Activated naive CD8-positive, alpha-beta T cell treated with anti-CD3 and anti-CD28 coated beads, Interleukin-2, amount 10 ng/mL, durations not matched to agents 7 days and 5 days (primary cell): ENCODE measurements around the gene RNF4. TPM values are rescaled to one million over a fixed set of nuclear protein-coding genes. Genes with fewer than 3 reads are reported as not detected.
"Not testable (repeated sequence)": the region's sequence is repeated elsewhere in the genome, so short reads cannot be mapped to it uniquely, and the experiment has no call there.

ENCODE experiments used
- ATAC-seq: fragments of 150-1000 bp; cut with Tn5 transposase; one replicate; pipeline ENCODE4 v1.10.0; 2021; ENCODE audit warnings: low read depth, moderate library complexity
- POLR2A ChIA-PET: fragments of 350-600 bp; sonication (Branson Sonifier 250); formaldehyde crosslinking; loops from one replicate; lab custom pipeline; 2021; ENCODE audit warnings: antibody characterized with exemption; lab: Charles Lee
- DNase-seq: peaks from one replicate; pipeline ENCODE4 v3.0.0; 2021
- H3K27ac Mint-ChIP-seq: one replicate; pipeline ENCODE4 v1.8.0; 2022; ENCODE audit warnings: mild to moderate bottlenecking, mixed read lengths
- H3K27me3 Mint-ChIP-seq: one replicate; pipeline ENCODE4 v1.8.0; 2022; ENCODE audit warnings: mild to moderate bottlenecking, moderate library complexity, mixed read lengths
- H3K36me3 Mint-ChIP-seq: one replicate; pipeline ENCODE4 v1.8.0; 2021; ENCODE audit warnings: mild to moderate bottlenecking, mixed read lengths
- H3K4me1 Mint-ChIP-seq: one replicate; pipeline ENCODE4 v1.8.0; 2021; ENCODE audit warnings: mixed read lengths
- H3K4me3 Mint-ChIP-seq: one replicate; pipeline ENCODE4 v1.8.0; 2022; ENCODE audit warnings: mild to moderate bottlenecking, moderate library complexity, mixed read lengths
- H3K9me3 Mint-ChIP-seq: one replicate; pipeline ENCODE4 v1.8.0; 2021; ENCODE audit warnings: mixed read lengths
- total RNA-seq, 2 experiments: library from RNA; stranded (reverse); gene quantifications; one replicate each; pipeline ENCODE4 v1.2.3, GENCODE V29; 2021

RNF4 gene
- total RNA-seq, 2 experiments from 2014 or later = 103 to 109 TPM

GRCh38 chr4:2451821-2452785, 16.8 kb upstream of the RNF4 start:
- H3K9me3 Mint-ChIP-seq = no peaks in the 10 kb centered on the region
- DNase-seq (no peak), ATAC-seq (no peak)
- peaks cover 9% of the 10 kb centered on the region for H3K27me3 Mint-ChIP-seq
- POLR2A ChIA-PET = no interaction called here
- no peak overlapping the region for H3K4me3 Mint-ChIP-seq
- H3K36me3 Mint-ChIP-seq = no peaks in the 10 kb centered on the region
- H3K27ac Mint-ChIP-seq = no peak overlapping the region
- no peaks in the 10 kb centered on the region for H3K4me1 Mint-ChIP-seq

- Mint-ChIP-seq H3K36me3 (no peaks in the 10 kb centered on the region), H3K27ac (no peak overlapping the region), H3K9me3 (no peaks in the 10 kb centered on the region), H3K4me1 (peaks cover 2% of the 10 kb centered on the region), H3K27me3 (peaks cover 25% of the 10 kb centered on the region), H3K4me3 (no peak overlapping the region)
- POLR2A ChIA-PET = no interaction called here
- DNase-seq (no peak), ATAC-seq (no peak)
Observed at GRCh38 chr4:2457481-2458295, 11.2 kb upstream of the RNF4 start.

GRCh38 chr4:2458546-2459491, 10.1 kb upstream of the RNF4 start:
- Mint-ChIP-seq H3K27me3 (peaks cover 29% of the 10 kb centered on the region), H3K9me3 (no peaks in the 10 kb centered on the region), H3K27ac (no peak overlapping the region), H3K36me3 (peaks cover 2% of the 10 kb centered on the region), H3K4me3 (no peak overlapping the region), H3K4me1 (peaks cover 2% of the 10 kb centered on the region)
- no peak for ATAC-seq
- POLR2A ChIA-PET = interaction anchor here (0.5 to 1.0 kb wide), 2 partner anchors 10 to 113 kb away, joined by 3 read pairs; partner anchors contain the start of gene RNF4
- DNase-seq = no peak

GRCh38 chr4:2459589-2460349, 9.1 kb upstream of the RNF4 start:
- Mint-ChIP-seq H3K4me1 (peaks cover 2% of the 10 kb centered on the region), H3K4me3 (no peak overlapping the region), H3K27me3 (peaks cover 30% of the 10 kb centered on the region), H3K9me3 (no peaks in the 10 kb centered on the region), H3K36me3 (peaks cover 2% of the 10 kb centered on the region), H3K27ac (no peak overlapping the region)
- DNase-seq (no peak), ATAC-seq (no peak)
- POLR2A ChIA-PET = interaction anchor here (0.5 to 1.0 kb wide), 2 partner anchors 9 to 112 kb away, joined by 3 read pairs; partner anchors contain the start of gene RNF4

GRCh38 chr4:2461246-2461960, 7.5 kb upstream of the RNF4 start:
- H3K4me3 Mint-ChIP-seq = peak overlapping the region; percentile 69
- peaks cover 2% of the 10 kb centered on the region for H3K4me1 Mint-ChIP-seq
- POLR2A ChIA-PET = no interaction called here
- ATAC-seq = no peak
- peaks cover 2% of the 10 kb centered on the region for H3K36me3 Mint-ChIP-seq
- H3K27ac Mint-ChIP-seq = no peak overlapping the region
- no peaks in the 10 kb centered on the region for H3K9me3 Mint-ChIP-seq
- peaks cover 30% of the 10 kb centered on the region for H3K27me3 Mint-ChIP-seq
- DNase-seq = no peak

GRCh38 chr4:2462218-2462991, 6.5 kb upstream of the RNF4 start:
- H3K27me3 Mint-ChIP-seq = peaks cover 26% of the 10 kb centered on the region
- no peak overlapping the region for H3K27ac Mint-ChIP-seq
- ATAC-seq = peak; percentile 98
- H3K4me3 Mint-ChIP-seq = peak overlapping the region; percentile 69
- DNase-seq = peak; percentile 80
- POLR2A ChIA-PET = no interaction called here
- H3K9me3 Mint-ChIP-seq = no peaks in the 10 kb centered on the region
- H3K4me1 Mint-ChIP-seq = peaks cover 4% of the 10 kb centered on the region
- peaks cover 4% of the 10 kb centered on the region for H3K36me3 Mint-ChIP-seq

GRCh38 chr4:2462992-2463762, 5.7 kb upstream of the RNF4 start:
- POLR2A ChIA-PET = interaction anchor here (0.6 kb wide), 1 partner anchor 57 kb away, joined by 5 read pairs; no protein-coding TSS in a partner anchor
- ATAC-seq (no peak), DNase-seq (no peak)
- H3K4me1 Mint-ChIP-seq = peaks cover 7% of the 10 kb centered on the region
- no peak overlapping the region for H3K27ac Mint-ChIP-seq
- peak overlapping the region; percentile 65 for H3K4me3 Mint-ChIP-seq
- H3K27me3 Mint-ChIP-seq = peaks cover 26% of the 10 kb centered on the region
- no peaks in the 10 kb centered on the region for H3K9me3 Mint-ChIP-seq
- H3K36me3 Mint-ChIP-seq = peaks cover 4% of the 10 kb centered on the region

GRCh38 chr4:2465032-2465431, 3.9 kb upstream of the RNF4 start:
- peaks cover 22% of the 10 kb centered on the region for H3K27me3 Mint-ChIP-seq
- DNase-seq = no peak
- no peak overlapping the region for H3K27ac Mint-ChIP-seq
- H3K4me3 Mint-ChIP-seq = no peak overlapping the region
- POLR2A ChIA-PET = interaction anchor here (1.2 kb wide), 1 partner anchor 203 kb away, joined by 3 read pairs; the partner anchor contains the start of gene MXD4
- peaks cover 9% of the 10 kb centered on the region for H3K36me3 Mint-ChIP-seq
- H3K4me1 Mint-ChIP-seq = peaks cover 10% of the 10 kb centered on the region
- H3K9me3 Mint-ChIP-seq = no peaks in the 10 kb centered on the region
- no peak for ATAC-seq

GRCh38 chr4:2465544-2465943, 3.4 kb upstream of the RNF4 start:
- peaks cover 22% of the 10 kb centered on the region for H3K27me3 Mint-ChIP-seq
- not testable (repeated sequence) for H3K9me3 Mint-ChIP-seq, H3K27ac Mint-ChIP-seq, H3K4me3 Mint-ChIP-seq, ATAC-seq, DNase-seq
- POLR2A ChIA-PET = interaction anchor here (0.6 kb wide), 1 partner anchor 236 kb away, joined by 3 read pairs; no protein-coding TSS in a partner anchor
- H3K36me3 Mint-ChIP-seq = peaks cover 14% of the 10 kb centered on the region
- peaks cover 14% of the 10 kb centered on the region for H3K4me1 Mint-ChIP-seq

- POLR2A ChIA-PET = interaction anchor here (0.6 to 2.1 kb wide), 25 partner anchors 9 to 757 kb away, joined by 3 to 23 read pairs (median 4); partner anchors contain the start of genes CFAP99, FAM193A, HAUS3 and LETM1
- peak overlapping the region; percentile 98 for H3K27ac Mint-ChIP-seq
- no peaks in the 10 kb centered on the region for H3K27me3 Mint-ChIP-seq
- H3K9me3 Mint-ChIP-seq = no peaks in the 10 kb centered on the region
- ATAC-seq (peak; percentile 62), DNase-seq (peak; percentile 84)
- H3K36me3 Mint-ChIP-seq = peaks cover 41% of the 10 kb centered on the region
- H3K4me3 Mint-ChIP-seq = peak overlapping the region; percentile 97
- H3K4me1 Mint-ChIP-seq = peaks cover 33% of the 10 kb centered on the region
Observed at GRCh38 chr4:2469192-2469984, 482 bp downstream of the RNF4 start.
